ENCODE measurements around the gene GDF7. TPM values are rescaled to one million over a fixed set of nuclear protein-coding genes. Genes with fewer than 3 reads are reported as not detected.

GDF7 gene
- total RNA-seq, 2 donors from 2014 or later = 0.16 to 0.72 TPM

DNA sequence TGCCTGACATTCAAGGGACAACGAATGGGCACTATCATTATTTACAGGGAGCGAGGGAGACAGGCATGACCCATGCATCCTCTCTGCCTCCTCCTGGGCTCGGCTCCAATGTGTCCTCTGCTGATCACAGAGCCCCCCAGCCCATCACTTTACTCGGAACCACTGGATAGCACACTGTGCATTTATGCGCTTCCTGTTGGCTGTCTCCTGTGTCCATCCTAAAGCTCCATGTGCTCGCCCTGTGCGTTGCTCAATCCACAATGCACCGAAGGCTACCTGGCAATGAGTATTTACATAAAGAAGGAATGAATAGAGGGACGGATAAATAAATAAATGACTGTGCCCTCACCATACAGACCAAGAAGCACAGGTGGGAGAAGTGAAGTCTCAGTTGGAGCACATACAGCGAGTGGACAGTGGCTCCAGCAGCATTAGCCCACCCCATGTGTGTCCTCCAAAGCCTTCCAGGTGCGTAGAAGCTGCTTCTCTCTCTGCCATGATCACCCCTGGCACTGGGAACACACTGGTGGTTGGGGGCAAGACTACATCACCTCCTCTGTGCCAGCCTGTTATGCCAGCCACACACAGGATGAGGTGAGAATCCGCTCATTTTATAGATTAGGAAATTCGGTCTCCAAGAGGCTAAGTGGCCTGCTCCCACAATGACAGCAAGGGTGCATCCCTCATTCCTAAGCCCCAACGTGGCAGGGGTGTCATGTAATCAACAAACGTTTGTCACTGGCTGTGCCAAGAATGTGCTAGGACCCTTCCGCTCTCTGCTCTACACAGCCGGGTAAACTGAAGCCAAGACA lies 2.3 kb upstream of the GDF7 start:
- H3K9me3 ChIP-seq (ENCODE audit: control insufficient read depth, low read length, poor library complexity, severe bottlenecking) = no peaks in the 10 kb centered on the region
- ATAC-seq (no peak), DNase-seq (no peak)
- H3K27ac Mint-ChIP-seq = no peak overlapping the region
- peaks cover 86% of the 10 kb centered on the region for H3K27me3 Mint-ChIP-seq
- no peak overlapping the region for H3K4me3 Mint-ChIP-seq
- H3K4me1 Mint-ChIP-seq = peaks cover 8% of the 10 kb centered on the region
- no peaks in the 10 kb centered on the region for H3K36me3 Mint-ChIP-seq (ENCODE audit: low read depth)

DNA sequence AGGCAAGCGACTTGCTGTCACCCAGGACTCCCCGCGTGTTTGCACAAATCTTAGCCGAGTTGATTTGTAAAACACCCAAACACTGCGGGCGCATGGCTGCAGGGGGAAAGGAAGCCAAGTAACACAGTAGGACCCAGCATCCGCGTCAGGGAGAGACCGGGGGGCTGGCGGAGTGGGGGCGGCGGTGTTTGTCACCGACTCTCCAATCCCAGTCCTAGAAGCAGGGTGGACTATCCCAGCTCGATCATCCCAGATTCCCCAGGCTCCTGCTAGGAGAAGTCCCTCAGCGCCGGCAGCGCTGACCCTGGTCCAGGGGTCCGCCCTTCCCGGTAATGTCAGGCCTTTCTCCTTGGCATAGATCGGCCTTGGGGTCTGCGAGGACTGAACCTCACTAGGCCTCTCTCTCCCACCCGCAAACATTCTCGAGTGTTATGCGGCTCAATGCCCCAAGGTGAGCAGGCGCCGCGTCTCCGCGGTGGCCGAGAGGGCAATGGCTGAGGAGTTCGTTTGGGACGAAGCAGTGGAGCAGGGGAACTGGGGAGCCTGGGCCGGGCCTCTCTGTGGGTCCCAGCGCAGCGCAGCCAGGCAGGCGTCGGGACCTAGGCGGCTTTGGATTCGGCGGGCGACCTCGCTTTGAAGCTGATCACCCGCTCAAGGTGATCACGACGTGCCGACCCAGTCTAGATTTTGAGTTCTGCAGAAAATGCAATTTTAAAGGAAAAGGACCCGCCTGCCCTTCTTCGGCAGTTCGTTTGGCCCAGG lies 1.5 kb upstream of the GDF7 start:
- ATAC-seq = no peak
- peaks cover 8% of the 10 kb centered on the region for H3K4me1 Mint-ChIP-seq
- peak overlapping the region; percentile 89 for H3K4me3 Mint-ChIP-seq

DNA sequence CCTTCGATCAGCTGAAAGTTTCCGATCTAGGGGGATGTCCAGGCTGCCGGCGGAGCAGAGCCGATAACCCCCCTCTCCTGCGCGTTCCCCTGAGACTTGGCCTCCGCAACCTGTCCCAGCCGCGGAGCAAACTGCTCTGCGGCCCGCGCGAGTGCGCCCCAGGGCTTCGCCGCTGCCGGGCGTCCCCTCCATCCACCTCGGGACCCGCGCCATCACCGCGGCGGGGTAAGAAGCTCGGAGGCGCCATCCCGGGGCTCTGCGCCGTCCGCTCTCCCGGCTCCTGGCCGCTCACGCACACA lies 990 bp upstream of the GDF7 start:
- Mint-ChIP-seq H3K27ac (no peak overlapping the region), H3K4me1 (peaks cover 8% of the 10 kb centered on the region), H3K27me3 (peaks cover 79% of the 10 kb centered on the region), H3K36me3 (ENCODE audit: low read depth) (no peaks in the 10 kb centered on the region), H3K4me3 (peak overlapping the region; percentile 89)
- no peaks in the 10 kb centered on the region for H3K9me3 ChIP-seq (ENCODE audit: control insufficient read depth, low read length, poor library complexity, severe bottlenecking)
- DNase-seq (no peak), ATAC-seq (peak; percentile 17)

More for the DNA sequence above, 1.5 kb upstream of the GDF7 start:
- peaks cover 84% of the 10 kb centered on the region for H3K27me3 Mint-ChIP-seq
- no peaks in the 10 kb centered on the region for H3K36me3 Mint-ChIP-seq (ENCODE audit: low read depth)
- DNase-seq = no peak
- H3K27ac Mint-ChIP-seq = no peak overlapping the region
- no peaks in the 10 kb centered on the region for H3K9me3 ChIP-seq (ENCODE audit: control insufficient read depth, low read length, poor library complexity, severe bottlenecking)

DNA sequence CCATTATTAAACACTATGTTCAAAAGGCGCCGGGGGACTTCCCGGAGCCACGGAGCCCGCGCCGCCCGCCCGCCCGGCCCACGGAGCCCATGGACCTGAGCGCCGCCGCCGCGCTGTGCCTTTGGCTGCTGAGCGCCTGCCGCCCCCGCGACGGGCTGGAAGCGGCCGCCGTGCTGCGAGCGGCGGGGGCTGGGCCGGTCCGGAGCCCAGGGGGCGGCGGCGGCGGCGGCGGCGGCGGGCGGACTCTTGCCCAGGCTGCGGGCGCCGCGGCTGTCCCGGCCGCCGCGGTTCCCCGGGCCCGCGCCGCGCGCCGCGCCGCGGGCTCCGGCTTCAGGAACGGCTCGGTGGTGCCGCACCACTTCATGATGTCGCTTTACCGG lies 197 bp downstream of the GDF7 start:
- Mint-ChIP-seq H3K27ac (no peak overlapping the region), H3K36me3 (ENCODE audit: low read depth) (no peaks in the 10 kb centered on the region), H3K27me3 (peaks cover 77% of the 10 kb centered on the region), H3K4me3 (peak overlapping the region; percentile 71), H3K4me1 (peaks cover 10% of the 10 kb centered on the region)
- ATAC-seq = peak; percentile 56
- no peaks in the 10 kb centered on the region for H3K9me3 ChIP-seq (ENCODE audit: control insufficient read depth, low read length, poor library complexity, severe bottlenecking)
- no peak for DNase-seq

DNA sequence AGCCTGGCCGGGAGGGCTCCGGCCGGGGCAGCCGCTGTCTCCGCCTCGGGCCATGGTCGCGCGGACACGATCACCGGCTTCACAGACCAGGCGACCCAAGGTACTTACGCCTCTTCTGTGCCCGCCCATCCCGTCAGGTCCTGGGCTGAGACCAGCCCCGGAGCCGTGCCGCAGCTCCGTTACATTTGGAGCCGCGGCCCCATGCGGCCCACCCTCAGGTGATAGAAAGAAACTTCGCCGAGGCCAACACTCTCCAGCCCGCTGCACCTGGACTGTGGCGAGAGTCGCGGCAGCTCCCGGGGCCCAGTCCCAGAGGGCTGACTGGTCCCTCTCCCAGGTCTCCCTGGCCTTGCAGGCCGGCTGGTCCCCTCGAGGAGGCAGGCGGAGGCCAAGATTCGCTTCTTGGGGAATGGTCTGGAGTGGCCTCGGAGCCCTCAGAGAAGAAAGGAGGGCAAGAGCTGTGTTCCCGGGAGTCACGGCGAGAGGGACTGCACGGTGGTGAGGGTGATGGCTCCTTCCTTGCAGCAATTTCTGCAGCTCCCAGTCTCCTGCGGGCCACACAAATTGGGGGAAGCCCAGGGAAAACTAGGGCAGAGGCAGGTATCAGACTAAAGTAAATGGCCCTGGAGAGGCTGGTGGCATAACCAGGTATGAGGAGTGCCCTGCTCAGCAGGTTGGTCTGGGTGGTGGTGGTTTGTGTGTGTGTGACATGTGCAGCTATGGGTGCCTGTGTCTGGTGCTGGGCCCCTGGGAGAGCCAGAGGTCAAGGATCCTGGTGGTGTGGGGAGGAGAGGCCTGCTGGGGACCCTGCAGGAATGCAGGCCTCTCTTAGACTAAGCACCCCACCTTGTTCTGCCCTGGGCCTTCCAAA lies 822 bp downstream of the GDF7 start:
- no peaks in the 10 kb centered on the region for H3K36me3 Mint-ChIP-seq (ENCODE audit: low read depth)
- peak overlapping the region; percentile 47 for H3K27ac Mint-ChIP-seq
- H3K27me3 Mint-ChIP-seq = peaks cover 77% of the 10 kb centered on the region
- DNase-seq (no peak), ATAC-seq (no peak)
- H3K9me3 ChIP-seq (ENCODE audit: control insufficient read depth, low read length, poor library complexity, severe bottlenecking) = no peaks in the 10 kb centered on the region
- H3K4me1 Mint-ChIP-seq = peaks cover 13% of the 10 kb centered on the region
- H3K4me3 Mint-ChIP-seq = peak overlapping the region; percentile 71

DNA sequence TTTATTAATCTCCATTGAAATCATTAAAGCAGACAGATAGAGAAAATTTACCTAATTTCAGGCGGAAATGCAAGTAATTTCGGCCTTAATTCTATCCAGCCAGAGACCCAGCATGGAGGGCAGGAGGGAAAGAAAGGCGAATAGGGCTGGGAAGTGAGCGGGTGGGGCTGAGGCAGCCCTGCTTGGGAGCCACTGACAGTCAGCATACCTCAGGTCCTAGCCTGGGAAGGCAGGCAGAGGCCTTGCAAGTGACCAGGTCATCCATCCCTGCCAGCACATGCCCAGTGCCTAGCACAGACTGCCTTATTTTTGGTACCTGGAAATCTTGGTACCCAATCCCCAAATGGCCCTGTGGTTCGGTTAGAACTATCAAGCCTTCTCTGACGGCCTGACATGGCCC lies 1.5 kb downstream of the GDF7 start:
- no peaks in the 10 kb centered on the region for H3K9me3 ChIP-seq (ENCODE audit: control insufficient read depth, low read length, poor library complexity, severe bottlenecking)
- DNase-seq (no peak), ATAC-seq (no peak)
- H3K4me3 Mint-ChIP-seq = peak overlapping the region; percentile 71
- H3K27ac Mint-ChIP-seq = peak overlapping the region; percentile 47
- H3K4me1 Mint-ChIP-seq = peaks cover 13% of the 10 kb centered on the region
- H3K27me3 Mint-ChIP-seq = peaks cover 81% of the 10 kb centered on the region
- H3K36me3 Mint-ChIP-seq (ENCODE audit: low read depth) = no peaks in the 10 kb centered on the region

DNA sequence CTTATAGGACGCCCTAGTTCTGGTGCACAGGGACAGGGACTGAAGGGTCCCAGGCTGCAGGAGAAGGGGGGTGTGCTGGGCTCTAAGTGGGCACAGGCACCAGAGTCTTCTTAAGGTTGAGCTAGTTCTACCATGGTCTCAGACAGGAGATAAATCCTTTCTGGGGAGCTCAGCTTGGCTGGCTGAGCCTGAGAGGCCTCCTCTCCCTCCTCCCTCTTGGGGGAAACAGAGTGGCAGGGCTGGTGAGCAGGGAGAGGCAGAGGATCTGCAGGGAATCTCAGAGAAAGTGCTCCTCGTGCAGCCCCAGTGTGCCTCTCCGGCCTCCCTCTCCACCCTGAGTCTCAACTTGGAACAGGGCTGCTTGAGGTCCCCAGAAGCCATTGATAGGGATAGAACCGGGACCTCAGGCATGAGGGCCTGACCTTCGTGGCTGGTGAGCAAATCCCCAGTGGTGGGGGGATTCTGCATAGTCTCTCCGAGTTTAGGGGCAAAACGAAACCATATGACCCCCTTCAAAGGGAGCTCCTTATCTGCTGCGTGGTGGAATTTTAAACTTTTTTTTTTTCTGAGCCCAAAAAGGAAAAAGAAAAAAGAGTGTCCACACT lies 2.0 kb downstream of the GDF7 start:
- Mint-ChIP-seq H3K36me3 (ENCODE audit: low read depth) (no peaks in the 10 kb centered on the region), H3K4me3 (peak overlapping the region; percentile 62), H3K4me1 (peaks cover 13% of the 10 kb centered on the region), H3K27me3 (peaks cover 81% of the 10 kb centered on the region), H3K27ac (no peak overlapping the region)
- no peaks in the 10 kb centered on the region for H3K9me3 ChIP-seq (ENCODE audit: control insufficient read depth, low read length, poor library complexity, severe bottlenecking)
- no peak for ATAC-seq
- DNase-seq = no peak

DNA sequence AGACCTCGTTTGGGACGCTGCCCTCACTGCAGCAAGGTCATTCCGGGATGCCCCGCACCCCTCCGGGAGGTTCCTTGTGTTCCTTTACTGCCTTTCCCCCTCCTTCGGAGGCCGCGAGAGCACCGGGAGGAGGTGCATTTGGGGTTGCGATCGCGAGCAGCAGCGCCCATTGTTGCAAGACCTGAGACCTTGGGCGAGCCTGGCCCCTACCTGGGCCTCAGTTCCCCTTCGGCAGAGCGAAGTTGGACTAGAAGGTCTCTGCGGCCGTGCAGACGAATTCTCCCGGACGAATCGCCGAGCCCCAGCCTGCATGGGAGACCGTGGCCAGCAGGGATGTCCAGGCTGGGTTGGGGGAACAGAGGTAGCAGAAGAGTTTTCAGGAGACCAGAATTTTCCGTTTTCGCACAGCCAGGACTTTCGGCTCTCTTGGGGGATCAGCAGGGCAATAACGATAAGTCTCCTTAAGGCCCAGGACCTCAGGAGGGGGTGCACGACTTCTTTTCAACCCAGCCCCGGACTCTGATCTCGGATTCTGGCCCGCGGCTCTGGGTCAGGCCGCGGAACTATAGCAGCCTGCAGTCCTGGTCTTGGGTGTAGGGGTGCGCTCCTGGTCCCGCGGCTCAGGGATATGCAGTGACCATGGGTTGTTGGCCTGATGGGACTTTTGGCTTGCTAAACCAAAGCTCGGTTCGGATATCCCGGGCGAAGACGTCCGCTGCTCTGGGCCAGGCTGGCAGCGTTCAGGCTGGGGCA lies 2.8 kb downstream of the GDF7 start:
- Mint-ChIP-seq H3K36me3 (ENCODE audit: low read depth) (no peaks in the 10 kb centered on the region), H3K27ac (no peak overlapping the region), H3K4me3 (peak overlapping the region; percentile 62), H3K4me1 (peaks cover 13% of the 10 kb centered on the region), H3K27me3 (peaks cover 80% of the 10 kb centered on the region)
- no peaks in the 10 kb centered on the region for H3K9me3 ChIP-seq (ENCODE audit: control insufficient read depth, low read length, poor library complexity, severe bottlenecking)
- DNase-seq = no peak
- ATAC-seq = no peak

DNA sequence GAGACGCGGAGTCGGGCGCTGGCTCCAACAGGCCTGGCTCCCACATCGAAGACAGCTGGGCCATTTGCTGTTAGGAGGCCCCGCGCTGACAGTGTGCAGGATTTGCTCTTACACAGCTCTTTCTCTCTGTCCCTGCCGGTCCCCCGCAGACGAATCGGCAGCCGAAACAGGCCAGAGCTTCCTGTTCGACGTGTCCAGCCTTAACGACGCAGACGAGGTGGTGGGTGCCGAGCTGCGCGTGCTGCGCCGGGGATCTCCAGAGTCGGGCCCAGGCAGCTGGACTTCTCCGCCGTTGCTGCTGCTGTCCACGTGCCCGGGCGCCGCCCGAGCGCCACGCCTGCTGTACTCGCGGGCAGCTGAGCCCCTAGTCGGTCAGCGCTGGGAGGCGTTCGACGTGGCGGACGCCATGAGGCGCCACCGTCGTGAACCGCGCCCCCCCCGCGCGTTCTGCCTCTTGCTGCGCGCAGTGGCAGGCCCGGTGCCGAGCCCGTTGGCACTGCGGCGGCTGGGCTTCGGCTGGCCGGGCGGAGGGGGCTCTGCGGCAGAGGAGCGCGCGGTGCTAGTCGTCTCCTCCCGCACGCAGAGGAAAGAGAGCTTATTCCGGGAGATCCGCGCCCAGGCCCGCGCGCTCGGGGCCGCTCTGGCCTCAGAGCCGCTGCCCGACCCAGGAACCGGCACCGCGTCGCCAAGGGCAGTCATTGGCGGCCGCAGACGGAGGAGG lies 3.5 kb downstream of the GDF7 start:
- DNase-seq (no peak), ATAC-seq (no peak)
- H3K27me3 Mint-ChIP-seq = peaks cover 78% of the 10 kb centered on the region
- H3K4me3 Mint-ChIP-seq = no peak overlapping the region
- no peaks in the 10 kb centered on the region for H3K36me3 Mint-ChIP-seq (ENCODE audit: low read depth)
- no peak overlapping the region for H3K27ac Mint-ChIP-seq
- no peaks in the 10 kb centered on the region for H3K9me3 ChIP-seq (ENCODE audit: control insufficient read depth, low read length, poor library complexity, severe bottlenecking)
- peaks cover 11% of the 10 kb centered on the region for H3K4me1 Mint-ChIP-seq

DNA sequence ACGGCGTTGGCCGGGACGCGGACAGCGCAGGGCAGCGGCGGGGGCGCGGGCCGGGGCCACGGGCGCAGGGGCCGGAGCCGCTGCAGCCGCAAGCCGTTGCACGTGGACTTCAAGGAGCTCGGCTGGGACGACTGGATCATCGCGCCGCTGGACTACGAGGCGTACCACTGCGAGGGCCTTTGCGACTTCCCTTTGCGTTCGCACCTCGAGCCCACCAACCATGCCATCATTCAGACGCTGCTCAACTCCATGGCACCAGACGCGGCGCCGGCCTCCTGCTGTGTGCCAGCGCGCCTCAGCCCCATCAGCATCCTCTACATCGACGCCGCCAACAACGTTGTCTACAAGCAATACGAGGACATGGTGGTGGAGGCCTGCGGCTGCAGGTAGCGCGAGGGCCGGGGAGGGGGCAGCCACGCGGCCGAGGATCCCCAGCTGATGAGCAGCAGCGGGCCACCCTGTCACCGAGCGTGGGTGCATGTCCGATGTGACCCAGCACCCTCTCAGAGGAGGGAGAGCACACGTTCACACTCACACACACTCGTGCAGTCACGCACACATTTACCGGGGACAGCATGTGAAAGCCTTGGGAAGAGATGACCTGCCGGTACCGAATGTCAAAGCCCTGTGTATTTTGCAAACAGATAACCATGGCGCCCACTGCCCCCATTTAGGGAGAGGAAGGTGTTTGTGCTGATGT lies 4.2 kb downstream of the GDF7 start:
- H3K9me3 ChIP-seq (ENCODE audit: control insufficient read depth, low read length, poor library complexity, severe bottlenecking) = no peaks in the 10 kb centered on the region
- Mint-ChIP-seq H3K27ac (no peak overlapping the region), H3K36me3 (ENCODE audit: low read depth) (no peaks in the 10 kb centered on the region), H3K4me1 (peaks cover 12% of the 10 kb centered on the region), H3K4me3 (peak overlapping the region; percentile 19), H3K27me3 (peaks cover 71% of the 10 kb centered on the region)
- ATAC-seq (no peak), DNase-seq (no peak)

DNA sequence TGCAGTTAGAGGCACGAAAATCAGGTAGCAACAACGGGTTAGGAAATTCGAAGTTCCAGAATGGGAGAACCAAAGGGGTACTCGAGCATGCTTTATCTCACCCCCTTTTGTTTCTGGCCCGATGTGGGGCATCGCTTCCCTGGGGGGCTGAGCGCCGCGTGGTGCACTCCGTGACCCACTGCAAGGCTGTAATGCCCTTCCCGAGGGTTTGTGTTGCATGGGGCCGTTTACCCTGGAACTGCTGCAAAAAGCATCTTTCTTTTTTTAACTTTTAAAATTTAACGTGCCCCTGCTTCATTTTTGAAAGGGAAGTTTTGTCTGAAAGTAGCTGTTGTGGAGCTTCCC lies 4.8 kb downstream of the GDF7 start:
- H3K4me1 Mint-ChIP-seq = peaks cover 11% of the 10 kb centered on the region
- no peak overlapping the region for H3K27ac Mint-ChIP-seq
- DNase-seq = no peak
- peaks cover 68% of the 10 kb centered on the region for H3K27me3 Mint-ChIP-seq
- peak overlapping the region; percentile 19 for H3K4me3 Mint-ChIP-seq
- no peaks in the 10 kb centered on the region for H3K9me3 ChIP-seq (ENCODE audit: control insufficient read depth, low read length, poor library complexity, severe bottlenecking)
- no peak for ATAC-seq
- H3K36me3 Mint-ChIP-seq (ENCODE audit: low read depth) = no peaks in the 10 kb centered on the region

Data from T-helper 17 cell (primary cell).